ENCODE measurements around the gene ZNF197.

- no peak for TF ChIP-seq POLR2A (IDR thresholded peaks at IDR 0.05)
- no peak for TF ChIP-seq CTCF (IDR thresholded peaks at IDR 0.05)
Observed at GRCh38 chr3:44669760-44670159, 44.9 kb downstream of the ZNF197 start.

Data from uterus (tissue), 2 donors.